HepG2 (cell line): Measurements from ENCODE around the gene GIN1. TPM values are rescaled to one million over a fixed set of nuclear protein-coding genes. Genes with fewer than 3 reads are reported as not detected.

ENCODE experiments used
- ATAC-seq: fragments of 200-7000 bp; cut with Tn5 transposase; 3 replicates; pipeline ENCODE4 v1.9.1; 2020; ENCODE audit warnings: mild to moderate bottlenecking, moderate library complexity
- BruUV-seq: library from RNA; stranded (reverse); fragments of 400-500 nt; replicated peaks from 2 replicates; lab custom pipeline; 2021; lab: Mats Ljungman, UMichigan
- CTCF ChIA-PET: fragments of 300-600 bp; formaldehyde crosslinking; extraction: SDS; loops from one replicate; lab custom pipeline; 2021; ENCODE audit warnings: low total read pairs, inconsistent platforms, low intra/inter-chr PET ratio; lab: Yijun Ruan, JAX
- POLR2A ChIA-PET: fragments of 350-600 bp; sonication (Branson Sonifier 250); formaldehyde crosslinking; loops from one replicate; lab custom pipeline; 2020; ENCODE audit warnings: antibody characterized with exemption, inconsistent platforms; lab: Yijun Ruan, JAX
- DNase-seq: peaks from one replicate; pipeline ENCODE4 v3.0.0-alpha.2; 2015; ENCODE audit warnings: low spot score
- FAIRE-seq: peaks from 3 replicates; lab custom pipeline; 2011; peaks lifted over from hg19 to GRCh38; lab: Jason Lieb, UNC
- H2AFZ ChIP-seq: one replicate; pipeline ENCODE4 v1.6.1; 2011; ENCODE audit warnings: low read length, inconsistent platforms
- H3K27ac ChIP-seq: fragments of 300-600 bp; 3 replicates; pipeline ENCODE4 v1.8.0; 2011; ENCODE audit warnings: mixed run types, mild to moderate bottlenecking, mixed read lengths, low read length, inconsistent platforms; ENCODE audit not compliant: insufficient read depth; ENCODE audit errors: extremely low read length
- H3K27me3 ChIP-seq, 2 experiments: fragments of 200-600 bp in 1 of 2; 2 replicates in 1 of 2; 3 replicates in 1 of 2; pipeline versions ENCODE4 v1.6.0 to v1.8.0; 2011; ENCODE audit warnings: low read length in 2 of 2, mild to moderate bottlenecking in 2 of 2, moderate library complexity in 2 of 2, inconsistent platforms in 1 of 2; ENCODE audit not compliant: insufficient read depth in 2 of 2, control insufficient read depth in 1 of 2
- H3K36me3 ChIP-seq, 2 experiments: fragments of 200-600 bp in 1 of 2; replicated peaks in 1 of 2; 2 replicates in 1 of 2; 3 replicates in 1 of 2; pipeline versions ENCODE4 v1.5.1 to v1.8.0; 2011; ENCODE audit warnings: low read length in 2 of 2, inconsistent platforms in 1 of 2; ENCODE audit not compliant: insufficient read depth in 2 of 2, control insufficient read depth in 1 of 2
- H3K4me1 ChIP-seq: 2 replicates; pipeline ENCODE4 v1.5.1; 2012; ENCODE audit warnings: low read length, inconsistent platforms; ENCODE audit not compliant: insufficient read depth
- H3K4me2 ChIP-seq: 2 replicates; pipeline ENCODE4 v1.6.0; 2011; ENCODE audit warnings: low read depth, low read length, inconsistent platforms
- H3K4me3 ChIP-seq, 3 experiments: fragments of 200-600 bp in 1 of 3; sonication (generic), shearing (Covaris generic) in 1 of 3; replicated peaks in 1 of 3; 2 replicates each; pipeline ENCODE4 v1.5.1; 2011 to 2016; ENCODE audit warnings: low read length in 3 of 3, inconsistent platforms in 2 of 3, low read depth in 2 of 3, mild to moderate bottlenecking in 2 of 3, control low read depth in 1 of 3, mixed read lengths in 1 of 3; ENCODE audit not compliant: insufficient read depth in 1 of 3
- H3K79me2 ChIP-seq: one replicate; pipeline ENCODE4 v1.6.1; 2011; ENCODE audit warnings: low read length, inconsistent platforms; ENCODE audit not compliant: insufficient read depth
- H3K9ac ChIP-seq: 2 replicates; pipeline ENCODE4 v1.6.0; 2011; ENCODE audit warnings: mild to moderate bottlenecking, low read depth, low read length, inconsistent platforms; ENCODE audit not compliant: insufficient read depth
- H3K9me3 ChIP-seq: 2 replicates; pipeline ENCODE4 v1.5.1; 2012; ENCODE audit warnings: mild to moderate bottlenecking, low read length
- H4K20me1 ChIP-seq: 2 replicates; pipeline ENCODE4 v1.6.0; 2011; ENCODE audit warnings: inconsistent platforms, mild to moderate bottlenecking, low read length, moderate library complexity; ENCODE audit not compliant: insufficient read depth
- AGO1 ChIP-seq: fragments of 200-400 bp; formaldehyde crosslinking; IDR thresholded peaks from 2 replicates; pipeline ENCODE4 v1.6.1; 2017; ENCODE audit warnings: mild to moderate bottlenecking, low read depth, low read length, moderate library complexity; ENCODE audit not compliant: poor library complexity, severe bottlenecking
- HNRNPLL ChIP-seq: fragments of 200-400 bp; formaldehyde crosslinking; IDR thresholded peaks from 2 replicates; pipeline ENCODE4 v1.6.1; 2017; ENCODE audit warnings: mild to moderate bottlenecking, low read depth, low read length; ENCODE audit not compliant: poor library complexity, severe bottlenecking
- SALL2 ChIP-seq: sonication (generic); formaldehyde crosslinking; IDR thresholded peaks from 2 replicates; pipeline ENCODE4 v1.8.1; 2023; ENCODE audit warnings: mild to moderate bottlenecking, missing genetic modification reagents, inconsistent platforms
- TAF15 ChIP-seq: fragments of 200-400 bp; formaldehyde crosslinking; IDR thresholded peaks from one replicate; pipeline ENCODE4 v1.6.1; 2018; ENCODE audit warnings: mild to moderate bottlenecking, low read depth, low read length; ENCODE audit not compliant: poor library complexity, severe bottlenecking
- USF2 ChIP-seq, 2 experiments: sonication (generic) in 1 of 2; formaldehyde crosslinking in 1 of 2; IDR thresholded peaks; 2 replicates each; pipeline versions ENCODE4 v1.5.1 to v1.6.1; 2011 to 2020; ENCODE audit warnings: borderline replicate concordance in 1 of 2, low read depth in 1 of 2, low read length in 1 of 2, mild to moderate bottlenecking in 1 of 2, missing genetic modification reagents in 1 of 2, moderate library complexity in 1 of 2
- ZFP36L1 ChIP-seq: sonication (generic); formaldehyde crosslinking; IDR thresholded peaks from 2 replicates; pipeline ENCODE4 v1.8.0; 2022; ENCODE audit warnings: mild to moderate bottlenecking, missing genetic modification reagents, moderate library complexity
- ZNF670 ChIP-seq: sonication (generic); formaldehyde crosslinking; IDR thresholded peaks from 2 replicates; pipeline ENCODE4 v1.8.0; 2022; ENCODE audit warnings: mild to moderate bottlenecking, missing genetic modification reagents, borderline replicate concordance
- ZNF7 ChIP-seq: IDR thresholded peaks from 2 replicates; pipeline ENCODE4 v1.6.1; 2016; ENCODE audit warnings: missing biosample characterization, missing genetic modification reagents
- WGBS: methylation state at CpG from one replicate; pipeline ENCODE4 v1.1.6; 2017; ENCODE audit warnings: low lambda C conversion rate; 5-methylcytosine and 5-hydroxymethylcytosine counted together
- in situ Hi-C: cut with HindIII; loops from 2 replicates; pipeline ENCODE4 v1.10.0; 2017; ENCODE audit warnings: low pct_unique_long_range_greater_than_20kb; ENCODE audit not compliant: extremely low pct_ligation_motif_present
- intact Hi-C: fragments of 100-400 bp; cut with micrococcal nuclease; formaldehyde crosslinking; loops from one replicate; pipeline ENCODE4 v1.10.0; 2022; ENCODE audit not compliant: unreplicated experiment
- polyA plus RNA-seq, 8 experiments: library from polyadenylated mRNA; depleted of rRNA in 3 of 8; stranded (reverse) in 7 of 8; unstranded in 1 of 8; fragments of >200 nt; fragmentation: Illumina TruSeq in 4 of 8; extraction: Trizol in 4 of 8; gene quantifications; 2 replicates each; pipeline versions ENCODE4 v1.2.1 to v1.2.3, GENCODE V29; 2011 to 2016; ENCODE audit warnings: low read depth in 4 of 8, missing spikeins in 1 of 8, mixed read lengths in 1 of 8; ENCODE audit not compliant: insufficient read depth in 1 of 8
- total RNA-seq, 5 experiments: library from RNA; depleted of rRNA; stranded (reverse); fragments of >200 nt; fragmentation: Illumina TruSeq; extraction: Trizol; gene quantifications; 2 replicates each; pipeline ENCODE4 v1.2.3, GENCODE V29; 2016; ENCODE audit warnings: low read depth in 1 of 5
- TF ChIP-seq, protein P1 (sequence below): sonication (generic); formaldehyde crosslinking; IDR thresholded peaks from 2 replicates; pipeline ENCODE4 v1.4.0; 2020; ENCODE audit warnings: mild to moderate bottlenecking, missing genetic modification reagents

GIN1 gene
- total and polyA plus RNA-seq, 2 of the 13 experiments (the other 11 are each of a cell fraction or from before 2014, with no cell fraction given) = 1.7 to 7.7 TPM

- no peak for TF ChIP-seq HNRNPLL
- no peak for TF ChIP-seq ZFP36L1 (CRISPR knock-in tag)
- no peak for TF ChIP-seq USF2 (IDR thresholded peaks at IDR 0.05; ENCODE audit: low read depth, low read length)
- TF ChIP-seq USF2 (CRISPR knock-in tag; IDR thresholded peaks at IDR 0.05; ENCODE audit: borderline replicate concordance) = no peak
- TF ChIP-seq, protein P1, sequence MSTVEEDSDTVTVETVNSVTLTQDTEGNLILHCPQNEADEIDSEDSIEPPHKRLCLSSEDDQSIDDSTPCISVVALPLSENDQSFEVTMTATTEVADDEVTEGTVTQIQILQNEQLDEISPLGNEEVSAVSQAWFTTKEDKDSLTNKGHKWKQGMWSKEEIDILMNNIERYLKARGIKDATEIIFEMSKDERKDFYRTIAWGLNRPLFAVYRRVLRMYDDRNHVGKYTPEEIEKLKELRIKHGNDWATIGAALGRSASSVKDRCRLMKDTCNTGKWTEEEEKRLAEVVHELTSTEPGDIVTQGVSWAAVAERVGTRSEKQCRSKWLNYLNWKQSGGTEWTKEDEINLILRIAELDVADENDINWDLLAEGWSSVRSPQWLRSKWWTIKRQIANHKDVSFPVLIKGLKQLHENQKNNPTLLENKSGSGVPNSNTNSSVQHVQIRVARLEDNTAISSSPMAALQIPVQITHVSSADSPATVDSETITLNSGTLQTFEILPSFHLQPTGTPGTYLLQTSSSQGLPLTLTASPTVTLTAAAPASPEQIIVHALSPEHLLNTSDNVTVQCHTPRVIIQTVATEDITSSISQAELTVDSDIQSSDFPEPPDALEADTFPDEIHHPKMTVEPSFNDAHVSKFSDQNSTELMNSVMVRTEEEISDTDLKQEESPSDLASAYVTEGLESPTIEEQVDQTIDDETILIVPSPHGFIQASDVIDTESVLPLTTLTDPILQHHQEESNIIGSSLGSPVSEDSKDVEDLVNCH (CRISPR knock-in tag) = no peak
- TF ChIP-seq TAF15 = no peak
- TF ChIP-seq SALL2 (CRISPR knock-in tag) = no peak
- no peak for TF ChIP-seq AGO1
These were observed 8.5 kb downstream of the GIN1 start (continued) for GRCh38 chr5:103111468-103111867.

DNA sequence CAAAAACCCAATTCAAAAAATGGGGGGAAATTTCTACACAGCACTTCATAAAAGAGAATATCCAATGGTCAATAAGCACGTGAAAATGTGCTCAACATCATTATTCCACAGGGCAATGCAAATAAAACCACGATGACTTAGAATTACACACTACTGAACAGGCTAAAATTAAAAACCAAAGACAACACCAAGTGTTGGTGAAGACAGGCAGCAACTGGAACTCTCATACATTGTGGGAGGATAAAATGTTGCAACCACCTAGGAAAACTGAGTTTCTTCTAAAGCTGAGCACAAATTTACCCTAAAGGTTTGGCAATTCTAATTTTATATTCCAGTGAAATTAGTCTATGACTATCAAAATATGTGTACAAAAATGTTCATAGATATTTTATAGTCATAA is 9.5 kb downstream of the GIN1 start:
- POLR2A ChIA-PET = no interaction called here
- Histone ChIP-seq H3K9ac (no peak overlapping the region), H3K27me3 (no peaks in the 10 kb centered on the region), H3K4me1 (peaks cover 5% of the 10 kb centered on the region; the same call in 1 of the 2 replicates), H4K20me1 (no peaks in the 10 kb centered on the region), H2AFZ (no peak overlapping the region), H3K79me2 (peaks cover 2% of the 10 kb centered on the region), H3K36me3 (no peaks in the 10 kb centered on the region), H3K4me2 (no peak overlapping the region), H3K4me3 (no peak overlapping the region), H3K27ac (no peak overlapping the region), H3K9me3 (no peaks in the 10 kb centered on the region)
- BruUV-seq = no TSS peak
- intact Hi-C loops (loop anchor here (10.0 kb wide), 1 partner anchor 356 kb away; the partner anchor contains the start of gene PAM), in situ Hi-C loops (no loop called here)
- WGBS = 95% methylated on average over 2 of the region's 2 CpGs
- TF ChIP-seq ZNF670 (CRISPR knock-in tag) = no peak
- TF ChIP-seq ZNF7 (CRISPR knock-in tag) = peak; percentile 77
- CTCF ChIA-PET = no interaction called here
- ATAC-seq = no peak
- no peak for FAIRE-seq
- DNase-seq = no peak
